Panc1 (cell line): ENCODE measurements around the gene NCBP2.

ENCODE experiments used
- CTCF ChIP-seq: fragments of 450-650 bp; IDR thresholded peaks from 2 replicates; pipeline ENCODE4 v1.5.1; 2017; ENCODE audit warnings: mild to moderate bottlenecking
- POLR2AphosphoS5 ChIP-seq: IDR thresholded peaks from 2 replicates; pipeline ENCODE4 v1.6.1; 2012; ENCODE audit warnings: mild to moderate bottlenecking, low read depth, low read length, moderate library complexity
- TCF7L2 ChIP-seq: IDR thresholded peaks from 2 replicates; pipeline ENCODE4 v1.6.1; 2011; ENCODE audit warnings: mild to moderate bottlenecking, low read depth, low read length, inconsistent platforms
- TF ChIP-seq, protein P1 (sequence below), 2 experiments: IDR thresholded peaks; 2 replicates each; pipeline ENCODE4 v1.6.1; 2011 to 2012; ENCODE audit warnings: low read depth in 2 of 2, control low read depth in 1 of 2, low read length in 1 of 2, mild to moderate bottlenecking in 1 of 2, moderate library complexity in 1 of 2; ENCODE audit not compliant: insufficient read depth in 1 of 2

DNA sequence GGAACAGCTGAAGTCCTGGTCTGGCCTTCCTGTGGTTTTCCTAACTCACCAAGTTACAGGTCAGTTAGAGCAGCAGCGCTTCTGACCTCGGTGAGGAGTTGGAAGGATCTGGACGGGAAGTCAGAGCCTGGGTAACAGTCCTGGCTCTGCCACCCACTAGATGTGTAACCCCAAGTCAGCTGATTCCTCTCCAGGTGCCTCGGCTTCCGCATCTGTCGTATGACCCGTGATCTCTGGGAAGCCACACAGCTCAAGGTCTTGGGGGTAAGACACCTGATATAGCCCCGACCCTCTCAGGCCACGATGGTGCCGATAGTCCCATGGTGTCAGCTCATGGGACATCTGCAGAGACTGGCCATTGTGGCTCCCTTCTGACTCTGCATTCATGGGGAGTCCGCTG is 34.6 kb upstream of the NCBP2 start:
- TF ChIP-seq CTCF (no peak), POLR2AphosphoS5 (no peak), TCF7L2 (no peak)
- TF ChIP-seq, protein P1, sequence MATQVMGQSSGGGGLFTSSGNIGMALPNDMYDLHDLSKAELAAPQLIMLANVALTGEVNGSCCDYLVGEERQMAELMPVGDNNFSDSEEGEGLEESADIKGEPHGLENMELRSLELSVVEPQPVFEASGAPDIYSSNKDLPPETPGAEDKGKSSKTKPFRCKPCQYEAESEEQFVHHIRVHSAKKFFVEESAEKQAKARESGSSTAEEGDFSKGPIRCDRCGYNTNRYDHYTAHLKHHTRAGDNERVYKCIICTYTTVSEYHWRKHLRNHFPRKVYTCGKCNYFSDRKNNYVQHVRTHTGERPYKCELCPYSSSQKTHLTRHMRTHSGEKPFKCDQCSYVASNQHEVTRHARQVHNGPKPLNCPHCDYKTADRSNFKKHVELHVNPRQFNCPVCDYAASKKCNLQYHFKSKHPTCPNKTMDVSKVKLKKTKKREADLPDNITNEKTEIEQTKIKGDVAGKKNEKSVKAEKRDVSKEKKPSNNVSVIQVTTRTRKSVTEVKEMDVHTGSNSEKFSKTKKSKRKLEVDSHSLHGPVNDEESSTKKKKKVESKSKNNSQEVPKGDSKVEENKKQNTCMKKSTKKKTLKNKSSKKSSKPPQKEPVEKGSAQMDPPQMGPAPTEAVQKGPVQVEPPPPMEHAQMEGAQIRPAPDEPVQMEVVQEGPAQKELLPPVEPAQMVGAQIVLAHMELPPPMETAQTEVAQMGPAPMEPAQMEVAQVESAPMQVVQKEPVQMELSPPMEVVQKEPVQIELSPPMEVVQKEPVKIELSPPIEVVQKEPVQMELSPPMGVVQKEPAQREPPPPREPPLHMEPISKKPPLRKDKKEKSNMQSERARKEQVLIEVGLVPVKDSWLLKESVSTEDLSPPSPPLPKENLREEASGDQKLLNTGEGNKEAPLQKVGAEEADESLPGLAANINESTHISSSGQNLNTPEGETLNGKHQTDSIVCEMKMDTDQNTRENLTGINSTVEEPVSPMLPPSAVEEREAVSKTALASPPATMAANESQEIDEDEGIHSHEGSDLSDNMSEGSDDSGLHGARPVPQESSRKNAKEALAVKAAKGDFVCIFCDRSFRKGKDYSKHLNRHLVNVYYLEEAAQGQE (IDR thresholded peaks at IDR 0.05; ENCODE audit: insufficient read depth in 1 of 2, low read depth in 2 of 2, low read length in 1 of 2) = no peak
